ENCODE data around the gene ORMDL2. TPM values are rescaled to one million over a fixed set of nuclear protein-coding genes. Genes with fewer than 3 reads are reported as not detected.

Gene ORMDL2
- total RNA-seq, 3 donors from 2014 or later: 42.1 to 97.8 (median 74.2) TPM

GRCh38 chr12:55789171-55789570, 28.7 kb upstream of the ORMDL2 start:
- no peaks in the 10 kb centered on the region for H3K4me1 ChIP-seq (ENCODE audit: low read depth)
- no peak overlapping the region for H3K4me3 ChIP-seq
- no peak for ATAC-seq
- DNase-seq: no peak
- H3K36me3 ChIP-seq (ENCODE audit: low read depth): peaks cover 7% of the 10 kb centered on the region
- TF ChIP-seq, protein P1, sequence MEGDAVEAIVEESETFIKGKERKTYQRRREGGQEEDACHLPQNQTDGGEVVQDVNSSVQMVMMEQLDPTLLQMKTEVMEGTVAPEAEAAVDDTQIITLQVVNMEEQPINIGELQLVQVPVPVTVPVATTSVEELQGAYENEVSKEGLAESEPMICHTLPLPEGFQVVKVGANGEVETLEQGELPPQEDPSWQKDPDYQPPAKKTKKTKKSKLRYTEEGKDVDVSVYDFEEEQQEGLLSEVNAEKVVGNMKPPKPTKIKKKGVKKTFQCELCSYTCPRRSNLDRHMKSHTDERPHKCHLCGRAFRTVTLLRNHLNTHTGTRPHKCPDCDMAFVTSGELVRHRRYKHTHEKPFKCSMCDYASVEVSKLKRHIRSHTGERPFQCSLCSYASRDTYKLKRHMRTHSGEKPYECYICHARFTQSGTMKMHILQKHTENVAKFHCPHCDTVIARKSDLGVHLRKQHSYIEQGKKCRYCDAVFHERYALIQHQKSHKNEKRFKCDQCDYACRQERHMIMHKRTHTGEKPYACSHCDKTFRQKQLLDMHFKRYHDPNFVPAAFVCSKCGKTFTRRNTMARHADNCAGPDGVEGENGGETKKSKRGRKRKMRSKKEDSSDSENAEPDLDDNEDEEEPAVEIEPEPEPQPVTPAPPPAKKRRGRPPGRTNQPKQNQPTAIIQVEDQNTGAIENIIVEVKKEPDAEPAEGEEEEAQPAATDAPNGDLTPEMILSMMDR (IDR thresholded peaks at IDR 0.05): no peak
- no peaks in the 10 kb centered on the region for H3K9me3 ChIP-seq
- intact Hi-C loops (cut with DNase I, micrococcal nuclease): no loop called here

DNA sequence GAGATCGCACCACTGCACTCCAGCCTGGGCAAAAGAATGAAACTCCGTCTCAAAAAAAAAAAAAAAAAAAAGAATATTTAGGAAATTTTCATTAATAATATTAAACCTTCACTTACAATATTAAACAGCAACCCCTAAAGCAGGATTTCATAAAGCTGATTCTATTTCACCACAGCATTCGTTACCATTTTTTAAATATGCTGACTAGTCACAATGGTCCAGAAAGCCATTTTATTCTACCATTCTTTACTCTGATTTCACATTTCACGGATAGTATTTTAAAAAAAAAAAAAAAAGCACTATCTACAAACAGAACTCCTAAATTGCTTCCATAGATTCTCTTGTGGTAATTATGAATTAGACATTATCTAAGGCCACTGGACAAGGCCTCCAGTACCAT, 27.9 kb upstream of the ORMDL2 start:
- Histone ChIP-seq H3K9me3 (no peaks in the 10 kb centered on the region), H3K36me3 (ENCODE audit: low read depth) (peaks cover 7% of the 10 kb centered on the region), H3K4me3 (no peak overlapping the region), H3K4me1 (ENCODE audit: low read depth) (no peaks in the 10 kb centered on the region)
- TF ChIP-seq, protein P1 (IDR thresholded peaks at IDR 0.05): no peak
- no peak for ATAC-seq
- no peak for DNase-seq
- intact Hi-C loops (cut with DNase I, micrococcal nuclease): loop anchor here in 1 of 2 donors (10.0 kb wide), 1 partner anchor 45 kb away; the partner anchor contains the start of gene GDF11

- no peak for ATAC-seq
- no peaks in the 10 kb centered on the region for H3K36me3 ChIP-seq (ENCODE audit: low read depth)
- no peaks in the 10 kb centered on the region for H3K9me3 ChIP-seq
- H3K4me1 ChIP-seq (ENCODE audit: low read depth): no peaks in the 10 kb centered on the region
- no peak overlapping the region for H3K4me3 ChIP-seq
- no peak for DNase-seq
- TF ChIP-seq, protein P1 (IDR thresholded peaks at IDR 0.05): no peak
- intact Hi-C loops (cut with DNase I, micrococcal nuclease): loop anchor here in 1 of 2 donors (10.0 kb wide), 1 partner anchor 51 kb away; the partner anchor contains the start of gene GDF11
These were observed 21.9 kb upstream of the ORMDL2 start for GRCh38 chr12:55795950-55796349.

DNA sequence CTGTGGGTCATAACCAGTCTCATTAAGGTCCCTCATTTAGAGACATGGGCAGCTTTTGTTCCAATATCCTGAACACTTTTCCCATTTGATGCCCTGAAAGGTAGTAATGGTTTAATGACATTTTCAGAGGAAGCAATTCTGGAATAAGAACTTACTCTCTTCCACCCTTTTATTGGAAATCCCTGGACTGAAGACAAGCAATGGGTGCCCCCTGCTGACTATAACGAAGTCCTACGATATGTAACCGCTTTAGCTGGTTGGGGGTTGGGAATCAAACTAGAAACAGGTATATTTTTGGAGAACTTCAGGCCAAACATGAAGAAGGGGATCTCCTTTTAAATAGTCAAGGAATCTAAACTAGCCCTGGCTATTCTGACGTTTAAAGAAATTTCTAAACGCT, 20.8 kb upstream of the ORMDL2 start:
- TF ChIP-seq, protein P1 (IDR thresholded peaks at IDR 0.05): no peak
- Histone ChIP-seq H3K9me3 (no peaks in the 10 kb centered on the region), H3K36me3 (ENCODE audit: low read depth) (no peaks in the 10 kb centered on the region), H3K4me1 (ENCODE audit: low read depth) (no peaks in the 10 kb centered on the region), H3K4me3 (no peak overlapping the region)
- ATAC-seq (peak; percentile 66), DNase-seq (peak in 1 of 3 donors; percentile 49)
- intact Hi-C loops (cut with DNase I, micrococcal nuclease): loop anchor here in 1 of 2 donors (10.0 kb wide), 1 partner anchor 52 kb away; the partner anchor contains the start of gene GDF11

DNA sequence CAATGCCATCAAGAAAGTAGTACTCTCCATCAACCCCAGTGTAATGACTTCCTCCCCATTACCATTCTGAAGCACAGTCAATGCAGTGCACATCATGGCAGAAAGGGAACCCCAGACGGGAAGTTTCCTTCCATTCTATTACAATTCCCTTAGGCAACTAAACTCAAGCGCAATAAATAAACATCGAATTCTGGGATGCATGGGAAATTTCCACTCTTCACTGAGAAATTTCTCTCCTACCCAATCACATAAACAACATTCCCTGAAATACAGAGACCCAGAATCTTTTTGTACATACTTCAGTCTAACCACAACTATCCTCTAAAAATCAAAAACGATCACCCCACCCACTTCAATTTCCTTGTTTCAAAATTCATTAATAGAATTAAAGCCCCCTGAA, 20.3 kb upstream of the ORMDL2 start:
- H3K36me3 ChIP-seq (ENCODE audit: low read depth): no peaks in the 10 kb centered on the region
- H3K9me3 ChIP-seq: no peaks in the 10 kb centered on the region
- ATAC-seq (no peak), DNase-seq (no peak)
- no peak overlapping the region for H3K4me3 ChIP-seq
- H3K4me1 ChIP-seq (ENCODE audit: low read depth): no peaks in the 10 kb centered on the region
- intact Hi-C loops (cut with DNase I, micrococcal nuclease): loop anchor here in 1 of 2 donors (10.0 kb wide), 1 partner anchor 53 kb away; the partner anchor contains the start of gene GDF11
- TF ChIP-seq, protein P1 (IDR thresholded peaks at IDR 0.05): no peak

DNA sequence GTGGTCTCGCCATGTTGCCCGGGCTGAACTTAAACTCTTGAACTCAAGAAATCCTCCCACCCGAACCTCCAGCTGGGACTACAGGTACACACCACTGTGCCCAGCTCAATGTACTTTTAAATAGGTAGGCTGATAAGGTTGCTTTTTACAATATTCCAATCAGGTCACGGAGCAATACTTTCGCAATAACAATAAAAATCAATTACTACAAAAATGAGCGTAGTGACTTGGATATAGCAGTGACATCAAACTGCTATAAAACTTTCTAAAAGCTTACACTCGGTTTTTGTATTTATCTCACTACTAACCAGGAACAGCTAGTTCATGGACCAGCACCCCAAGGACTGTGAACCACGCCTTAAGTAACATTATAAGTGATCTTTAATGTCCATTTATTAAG, 10.9 kb upstream of the ORMDL2 start:
- TF ChIP-seq, protein P1 (IDR thresholded peaks at IDR 0.05): no peak
- intact Hi-C loops (cut with DNase I, micrococcal nuclease): no loop called here
- Histone ChIP-seq H3K36me3 (ENCODE audit: low read depth) (no peaks in the 10 kb centered on the region), H3K4me3 (no peak overlapping the region), H3K4me1 (ENCODE audit: low read depth) (no peaks in the 10 kb centered on the region), H3K9me3 (no peaks in the 10 kb centered on the region)
- DNase-seq: no peak
- no peak for ATAC-seq

Measured in mucosa of descending colon (tissue), 3 donors.